ENCODE data around the gene C20orf96. TPM values are rescaled to one million over a fixed set of nuclear protein-coding genes. Genes with fewer than 3 reads are reported as not detected.
"Not testable (repeated sequence)": the region's sequence is repeated elsewhere in the genome, so short reads cannot be mapped to it uniquely, and the experiment has no call there.

C20orf96 gene
- total and polyA plus RNA-seq, 2 experiments from 2014 or later = 9.3 to 41.9 TPM

DNA sequence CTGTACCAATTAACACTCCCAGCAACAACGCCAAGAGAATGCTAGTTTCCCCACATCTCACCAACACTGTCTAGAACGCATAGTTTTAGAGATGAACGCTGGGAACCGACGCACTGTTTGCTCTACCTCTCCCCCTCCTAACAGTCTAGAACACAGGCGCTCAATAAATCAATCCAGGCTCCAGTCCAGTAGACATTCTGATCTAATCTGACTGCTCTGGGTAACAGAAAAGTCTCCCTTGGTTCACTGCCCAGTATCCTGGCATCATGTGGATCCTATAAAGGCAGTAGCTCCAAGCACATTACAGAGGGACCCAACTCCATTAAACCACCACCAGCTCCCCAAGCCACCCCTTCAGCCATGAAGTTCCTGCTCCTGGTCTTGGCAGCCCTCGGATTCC lies 33.1 kb downstream of the C20orf96 start, which contains the start of gene DEFB132:
Gene DEFB132 (plus strand): TSS at position 306 of the 400 bp plus-strand sequence. CDS start 55 bp downstream, at position 361.
- Histone ChIP-seq H3K4me1 (ENCODE audit: low read depth) (no peaks in the 10 kb centered on the region), H3K4me3 (no peak within 1 kb of the TSS), H3K36me3 (no peaks in the 10 kb centered on the region), H3K27me3 (peaks cover 60% of the 10 kb centered on the region), H3K27ac (no peak within 1 kb of the TSS), H3K9me3 (ENCODE audit: low read depth) (no peaks in the 10 kb centered on the region)
- DNase-seq (ENCODE audit: low read depth in 1 of 2, low spot score in 1 of 2) = no peak
- TF ChIP-seq, protein P1, sequence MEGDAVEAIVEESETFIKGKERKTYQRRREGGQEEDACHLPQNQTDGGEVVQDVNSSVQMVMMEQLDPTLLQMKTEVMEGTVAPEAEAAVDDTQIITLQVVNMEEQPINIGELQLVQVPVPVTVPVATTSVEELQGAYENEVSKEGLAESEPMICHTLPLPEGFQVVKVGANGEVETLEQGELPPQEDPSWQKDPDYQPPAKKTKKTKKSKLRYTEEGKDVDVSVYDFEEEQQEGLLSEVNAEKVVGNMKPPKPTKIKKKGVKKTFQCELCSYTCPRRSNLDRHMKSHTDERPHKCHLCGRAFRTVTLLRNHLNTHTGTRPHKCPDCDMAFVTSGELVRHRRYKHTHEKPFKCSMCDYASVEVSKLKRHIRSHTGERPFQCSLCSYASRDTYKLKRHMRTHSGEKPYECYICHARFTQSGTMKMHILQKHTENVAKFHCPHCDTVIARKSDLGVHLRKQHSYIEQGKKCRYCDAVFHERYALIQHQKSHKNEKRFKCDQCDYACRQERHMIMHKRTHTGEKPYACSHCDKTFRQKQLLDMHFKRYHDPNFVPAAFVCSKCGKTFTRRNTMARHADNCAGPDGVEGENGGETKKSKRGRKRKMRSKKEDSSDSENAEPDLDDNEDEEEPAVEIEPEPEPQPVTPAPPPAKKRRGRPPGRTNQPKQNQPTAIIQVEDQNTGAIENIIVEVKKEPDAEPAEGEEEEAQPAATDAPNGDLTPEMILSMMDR (IDR thresholded peaks at IDR 0.05; ENCODE audit: low read depth, low read length) = no peak

GRCh38 chr20:253447-253846 lies 37.1 kb downstream of the C20orf96 start:
- not testable (repeated sequence) for H3K36me3 ChIP-seq; H3K27ac ChIP-seq; DNase-seq (ENCODE audit: low read depth in 1 of 2, low spot score in 1 of 2); H3K9me3 ChIP-seq (ENCODE audit: low read depth); H3K4me3 ChIP-seq; H3K4me1 ChIP-seq (ENCODE audit: low read depth)
- H3K27me3 ChIP-seq = peaks cover 47% of the 10 kb centered on the region

DNA sequence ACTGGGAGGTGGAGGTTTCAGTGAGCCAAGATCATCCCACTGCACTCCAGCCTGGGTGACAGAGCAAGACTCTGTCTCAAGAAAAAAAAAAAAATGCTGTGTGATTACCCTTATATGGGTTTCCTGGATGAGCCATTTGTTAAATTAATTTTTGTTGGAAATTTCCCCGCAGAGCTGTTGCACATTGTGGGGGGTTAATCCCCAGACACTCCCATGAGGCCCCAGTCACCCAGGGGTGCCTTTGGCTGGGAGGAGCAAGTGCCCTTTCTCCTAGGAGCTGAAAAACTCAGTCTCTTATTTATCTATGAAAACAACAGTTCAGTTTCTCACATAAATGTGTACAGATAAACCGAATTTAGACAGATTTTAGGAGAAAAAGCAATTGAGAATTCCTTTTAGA lies 37.7 kb downstream of the C20orf96 start:
- Histone ChIP-seq H3K27ac (no peak overlapping the region), H3K36me3 (no peaks in the 10 kb centered on the region), H3K4me3 (no peak overlapping the region), H3K27me3 (peaks cover 40% of the 10 kb centered on the region), H3K4me1 (ENCODE audit: low read depth) (no peaks in the 10 kb centered on the region), H3K9me3 (ENCODE audit: low read depth) (no peaks in the 10 kb centered on the region)
- TF ChIP-seq, protein P1 (IDR thresholded peaks at IDR 0.05; ENCODE audit: low read depth, low read length) = no peak
- no peak for DNase-seq (ENCODE audit: low read depth in 1 of 2, low spot score in 1 of 2)

GRCh38 chr20:251354-251753 lies 39.2 kb downstream of the C20orf96 start:
- Histone ChIP-seq H3K27ac (no peak overlapping the region), H3K36me3 (no peaks in the 10 kb centered on the region), H3K4me3 (no peak overlapping the region), H3K4me1 (ENCODE audit: low read depth) (no peaks in the 10 kb centered on the region), H3K27me3 (peaks cover 26% of the 10 kb centered on the region), H3K9me3 (ENCODE audit: low read depth) (no peaks in the 10 kb centered on the region)
- TF ChIP-seq, protein P1 (IDR thresholded peaks at IDR 0.05; ENCODE audit: low read depth, low read length) = no peak
- DNase-seq (ENCODE audit: low read depth in 1 of 2, low spot score in 1 of 2) = no peak

- no peak for DNase-seq (ENCODE audit: low read depth in 1 of 2, low spot score in 1 of 2)
- H3K4me3 ChIP-seq = no peak overlapping the region
- no peaks in the 10 kb centered on the region for H3K36me3 ChIP-seq
- no peaks in the 10 kb centered on the region for H3K9me3 ChIP-seq (ENCODE audit: low read depth)
- H3K27ac ChIP-seq = no peak overlapping the region
- no peaks in the 10 kb centered on the region for H3K27me3 ChIP-seq
- TF ChIP-seq, protein P1 (IDR thresholded peaks at IDR 0.05; ENCODE audit: low read depth, low read length) = no peak
- H3K4me1 ChIP-seq (ENCODE audit: low read depth) = no peaks in the 10 kb centered on the region
Observed at GRCh38 chr20:242905-243304, 47.6 kb downstream of the C20orf96 start.

GRCh38 chr20:237929-238328 lies 52.6 kb downstream of the C20orf96 start:
- no peak overlapping the region for H3K4me3 ChIP-seq
- no peaks in the 10 kb centered on the region for H3K36me3 ChIP-seq
- H3K9me3 ChIP-seq (ENCODE audit: low read depth) = no peaks in the 10 kb centered on the region
- no peak overlapping the region for H3K27ac ChIP-seq
- DNase-seq (ENCODE audit: low read depth in 1 of 2, low spot score in 1 of 2) = peak in 1 of 2 donors; percentile 5
- H3K4me1 ChIP-seq (ENCODE audit: low read depth) = no peaks in the 10 kb centered on the region
- no peaks in the 10 kb centered on the region for H3K27me3 ChIP-seq
- TF ChIP-seq, protein P1 (IDR thresholded peaks at IDR 0.05; ENCODE audit: low read depth, low read length) = no peak
